GM12874 (cell line): ENCODE results near the gene IRAK3.

Experiments
- TF ChIP-seq, protein P1 (sequence below): IDR thresholded peaks from 2 replicates; pipeline ENCODE4 v1.5.1; 2011; ENCODE audit warnings: low read depth, mild to moderate bottlenecking, control low read depth, low read length, moderate library complexity; ENCODE audit not compliant: insufficient read depth

IRAK3 gene

GRCh38 chr12:66236969-66237368, 48.0 kb downstream of the IRAK3 start:
- TF ChIP-seq, protein P1, sequence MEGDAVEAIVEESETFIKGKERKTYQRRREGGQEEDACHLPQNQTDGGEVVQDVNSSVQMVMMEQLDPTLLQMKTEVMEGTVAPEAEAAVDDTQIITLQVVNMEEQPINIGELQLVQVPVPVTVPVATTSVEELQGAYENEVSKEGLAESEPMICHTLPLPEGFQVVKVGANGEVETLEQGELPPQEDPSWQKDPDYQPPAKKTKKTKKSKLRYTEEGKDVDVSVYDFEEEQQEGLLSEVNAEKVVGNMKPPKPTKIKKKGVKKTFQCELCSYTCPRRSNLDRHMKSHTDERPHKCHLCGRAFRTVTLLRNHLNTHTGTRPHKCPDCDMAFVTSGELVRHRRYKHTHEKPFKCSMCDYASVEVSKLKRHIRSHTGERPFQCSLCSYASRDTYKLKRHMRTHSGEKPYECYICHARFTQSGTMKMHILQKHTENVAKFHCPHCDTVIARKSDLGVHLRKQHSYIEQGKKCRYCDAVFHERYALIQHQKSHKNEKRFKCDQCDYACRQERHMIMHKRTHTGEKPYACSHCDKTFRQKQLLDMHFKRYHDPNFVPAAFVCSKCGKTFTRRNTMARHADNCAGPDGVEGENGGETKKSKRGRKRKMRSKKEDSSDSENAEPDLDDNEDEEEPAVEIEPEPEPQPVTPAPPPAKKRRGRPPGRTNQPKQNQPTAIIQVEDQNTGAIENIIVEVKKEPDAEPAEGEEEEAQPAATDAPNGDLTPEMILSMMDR: no peak

DNA sequence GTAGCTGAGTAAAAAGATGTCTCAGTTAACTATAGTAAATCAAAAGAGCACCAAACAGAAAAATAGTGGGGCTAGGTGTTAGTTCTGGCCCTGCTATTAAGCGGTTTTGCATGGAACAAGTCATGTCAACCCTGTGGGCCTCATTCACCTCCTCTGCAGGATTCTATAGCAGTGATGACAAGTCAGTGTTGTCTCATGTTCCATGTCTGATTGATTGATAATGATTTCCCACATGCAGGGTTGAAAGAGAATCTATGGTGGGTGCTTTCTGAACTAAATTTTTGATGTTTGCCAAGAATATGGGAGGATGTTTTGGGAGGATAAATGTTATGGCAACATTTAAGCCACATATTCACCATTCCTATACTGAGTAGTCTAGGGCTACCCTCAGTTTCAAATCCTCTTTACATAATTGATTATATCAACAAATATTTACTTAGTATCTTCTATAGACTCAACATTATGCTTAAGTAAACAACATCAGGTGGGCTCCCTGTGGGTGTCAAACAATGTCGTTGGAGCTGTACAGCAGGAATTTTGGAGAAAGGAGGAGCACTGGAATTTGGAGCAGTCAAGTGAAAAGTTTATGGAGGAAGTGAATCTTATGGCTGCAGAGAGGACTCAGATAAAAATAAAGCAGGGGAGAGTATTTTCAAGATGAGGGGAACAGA, 48.6 kb downstream of the IRAK3 start:
- TF ChIP-seq, protein P1: no peak

DNA sequence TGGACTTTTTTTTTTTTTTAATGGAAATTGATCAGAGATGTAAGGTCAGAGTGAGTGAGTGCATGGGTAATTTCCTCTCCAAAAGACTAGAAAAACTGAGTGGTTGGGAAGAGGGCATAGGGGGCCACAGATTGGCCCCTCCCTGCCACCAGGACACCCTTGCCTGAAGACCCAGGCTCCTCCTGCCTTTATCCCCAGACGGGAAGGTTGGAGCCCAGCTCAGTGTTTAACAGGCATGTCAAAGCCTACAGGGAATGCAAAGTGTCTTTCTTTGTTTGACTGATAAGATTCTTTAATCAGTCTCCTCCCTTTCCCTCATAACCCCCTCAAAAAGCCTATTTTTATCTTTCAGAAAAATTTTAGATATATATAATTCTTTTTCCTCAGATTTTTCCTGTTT, 50.3 kb downstream of the IRAK3 start:
- TF ChIP-seq, protein P1: no peak

- TF ChIP-seq, protein P1: no peak
These were observed 51.2 kb downstream of the IRAK3 start for GRCh38 chr12:66240096-66240820.

DNA sequence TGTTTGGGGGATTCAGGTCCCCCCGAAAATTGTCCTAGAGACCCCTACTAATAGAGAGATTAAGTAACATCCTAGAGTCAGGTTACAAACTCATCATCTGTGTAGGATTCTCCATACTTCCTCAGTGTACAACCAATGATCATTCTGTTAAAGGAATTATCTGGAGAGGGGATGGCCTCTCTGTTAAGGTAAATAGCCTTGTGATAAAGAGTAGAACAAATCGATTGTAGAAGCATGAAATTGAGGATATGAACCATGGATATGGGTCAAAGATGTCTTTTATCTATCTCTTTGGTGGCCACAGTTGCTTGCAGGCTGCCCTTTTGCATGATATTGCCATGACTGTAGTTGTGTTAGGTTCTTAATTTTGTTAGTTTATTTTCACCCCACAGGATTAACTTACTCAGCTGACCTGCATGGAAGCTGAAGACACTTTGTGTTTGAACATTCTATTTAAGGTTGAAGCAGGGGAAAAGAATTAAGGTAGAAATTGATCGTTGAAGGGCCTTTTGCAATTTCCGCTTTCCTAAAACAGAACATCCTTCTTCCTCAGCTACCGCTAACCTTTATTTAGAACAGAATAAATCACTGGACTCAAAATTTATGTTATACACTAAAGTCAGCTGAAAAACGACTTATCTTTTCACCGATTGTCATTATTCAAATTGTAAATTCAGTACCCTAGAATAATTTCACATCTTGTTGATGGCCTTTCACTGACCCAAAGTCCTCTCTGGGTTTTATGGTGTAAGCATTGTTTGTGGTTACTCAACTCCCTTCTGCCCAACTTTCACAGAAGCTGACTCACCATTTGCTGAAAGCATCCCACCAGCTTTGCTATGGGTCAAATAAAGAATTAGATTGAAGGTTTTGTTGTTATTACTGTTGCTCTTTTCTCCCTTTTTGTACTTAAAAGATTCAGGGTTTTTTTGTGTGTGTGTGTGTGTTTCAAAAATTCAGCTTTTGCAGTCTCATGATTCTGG, 52.3 kb downstream of the IRAK3 start:
- TF ChIP-seq, protein P1: no peak

DNA sequence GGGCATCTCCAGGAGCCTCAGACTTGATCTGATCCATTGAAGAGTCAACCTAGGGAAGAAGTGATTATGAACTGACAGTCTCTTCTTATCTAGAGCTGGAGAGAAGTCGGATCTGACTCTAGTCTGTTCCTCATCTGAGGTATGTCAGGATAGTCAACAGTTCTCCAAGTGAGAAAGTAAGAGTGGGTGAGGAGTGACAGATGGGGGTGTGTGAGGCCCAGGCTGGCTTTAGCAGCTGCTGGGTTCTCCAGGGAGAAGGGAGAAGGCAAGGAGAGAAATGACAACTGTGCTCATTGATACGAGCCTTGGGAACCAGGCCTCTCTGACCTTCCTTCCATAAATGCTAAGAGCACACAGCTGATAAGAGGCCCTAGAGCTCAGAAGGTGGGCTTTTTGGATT, 53.3 kb downstream of the IRAK3 start:
- TF ChIP-seq, protein P1: no peak

DNA sequence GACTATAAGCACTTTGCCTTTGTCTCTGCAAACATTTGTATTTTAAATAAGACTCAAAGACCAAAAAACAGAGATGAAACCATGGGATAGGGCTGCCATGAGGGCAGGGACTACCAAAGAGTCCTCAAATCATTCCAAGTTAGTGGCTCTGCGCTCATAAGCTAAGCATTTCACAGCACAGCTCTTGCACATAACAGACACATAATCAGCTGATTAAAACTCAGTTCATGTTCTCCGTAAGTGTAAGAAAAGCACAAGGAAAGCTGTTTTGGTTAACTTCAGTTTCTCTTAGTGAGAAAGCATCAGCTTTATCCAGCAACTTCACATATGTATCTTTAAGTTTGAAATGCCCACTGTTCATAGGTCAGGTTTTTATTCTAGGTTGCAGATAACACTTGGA, 54.9 kb downstream of the IRAK3 start:
- TF ChIP-seq, protein P1: no peak
